IMR-90 (cell line): Measurements from ENCODE around the gene PIGC. TPM values are rescaled to one million over a fixed set of nuclear protein-coding genes. Genes with fewer than 3 reads are reported as not detected.
A peak's percentile ranks its signal among the peaks of the same experiment; 100 is the strongest.

ENCODE experiments used
- ATAC-seq: fragments of 200-7000 bp; cut with Tn5 transposase; 2 replicates; pipeline ENCODE4 v1.9.1; 2020; ENCODE audit warnings: low read depth, mild to moderate bottlenecking, moderate library complexity
- BruUV-seq: library from RNA; stranded (reverse); fragments of 400-500 nt; replicated peaks from 2 replicates; lab custom pipeline; 2021; lab: Mats Ljungman, UMichigan
- CTCF ChIA-PET: fragments of 300-600 bp; formaldehyde crosslinking; extraction: SDS; loops from one replicate; lab custom pipeline; 2021; ENCODE audit warnings: antibody characterized with exemption; lab: Yijun Ruan, JAX
- POLR2A ChIA-PET: fragments of 300-600 bp; sonication (Branson Sonifier 250); formaldehyde crosslinking; loops from one replicate; lab custom pipeline; 2022; ENCODE audit warnings: antibody characterized with exemption; ENCODE audit not compliant: unreplicated experiment; lab: Charles Lee
- DNase-seq: peaks from one replicate; pipeline ENCODE4 v3.0.0; 2013
- H2AFZ ChIP-seq: replicated peaks from 2 replicates; pipeline ENCODE3; 2013; ENCODE audit warnings: low read length, mild to moderate bottlenecking; ENCODE audit not compliant: poor library complexity
- H2AK5ac ChIP-seq: 2 replicates; pipeline ENCODE4 v1.6.1; 2013; ENCODE audit warnings: low read depth, low read length, inconsistent platforms
- H2AK9ac ChIP-seq: replicated peaks from 2 replicates; pipeline ENCODE3; 2013; ENCODE audit warnings: mild to moderate bottlenecking, low read depth, low read length, moderate library complexity; ENCODE audit not compliant: poor library complexity
- H2BK120ac ChIP-seq: 2 replicates; pipeline ENCODE4 v1.6.1; 2013; ENCODE audit warnings: low read depth, low read length, inconsistent platforms
- H2BK15ac ChIP-seq: 3 replicates; pipeline ENCODE4 v1.6.1; 2013; ENCODE audit warnings: low read depth, low read length, inconsistent platforms
- H2BK20ac ChIP-seq: 2 replicates; pipeline ENCODE4 v1.6.1; 2013; ENCODE audit warnings: low read depth, mild to moderate bottlenecking, inconsistent platforms, low read length, moderate library complexity
- H2BK5ac ChIP-seq: 2 replicates; pipeline ENCODE4 v1.6.1; 2013; ENCODE audit warnings: mild to moderate bottlenecking, low read depth, low read length, inconsistent platforms; ENCODE audit not compliant: poor library complexity, severe bottlenecking
- H3K14ac ChIP-seq: replicated peaks from 2 replicates; pipeline ENCODE4 v1.6.1; 2013; ENCODE audit warnings: low read depth, low read length, inconsistent platforms
- H3K18ac ChIP-seq: 2 replicates; pipeline ENCODE4 v1.6.1; 2013; ENCODE audit warnings: low read depth, low read length, control low read depth
- H3K23ac ChIP-seq: 2 replicates; pipeline ENCODE4 v1.6.1; 2013; ENCODE audit warnings: low read depth, low read length, inconsistent platforms
- H3K27ac ChIP-seq: 2 replicates; pipeline ENCODE4 v1.5.1; 2013; ENCODE audit warnings: mild to moderate bottlenecking, control low read depth, low read length; ENCODE audit not compliant: insufficient read depth
- H3K27me3 ChIP-seq: 2 replicates; pipeline ENCODE4 v1.6.1; 2013; ENCODE audit warnings: low read length; ENCODE audit not compliant: control insufficient read depth, insufficient read depth
- H3K36me3 ChIP-seq: 2 replicates; pipeline ENCODE4 v1.6.1; 2013; ENCODE audit warnings: low read length, mixed read lengths; ENCODE audit not compliant: control insufficient read depth, insufficient read depth
- H3K4ac ChIP-seq: 2 replicates; pipeline ENCODE4 v1.6.1; 2013; ENCODE audit warnings: low read depth, low read length, inconsistent platforms
- H3K4me1 ChIP-seq: 2 replicates; pipeline ENCODE4 v1.6.1; 2013; ENCODE audit warnings: low read length, mixed read lengths; ENCODE audit not compliant: control insufficient read depth, insufficient read depth
- H3K4me2 ChIP-seq: 2 replicates; pipeline ENCODE4 v1.6.1; 2013; ENCODE audit warnings: low read depth, mild to moderate bottlenecking, control low read depth, low read length, moderate library complexity
- H3K4me3 ChIP-seq: 2 replicates; pipeline ENCODE4 v1.5.1; 2013; ENCODE audit warnings: low read depth, mild to moderate bottlenecking, control low read depth, low read length, moderate library complexity; ENCODE audit not compliant: insufficient read depth
- H3K56ac ChIP-seq: 2 replicates; pipeline ENCODE4 v1.6.1; 2013; ENCODE audit warnings: low read length, inconsistent platforms; ENCODE audit not compliant: insufficient read depth; ENCODE audit errors: extremely low read depth
- H3K79me1 ChIP-seq, 2 experiments: 2 replicates each; pipeline ENCODE4 v1.6.1; 2013; ENCODE audit warnings: low read length in 2 of 2, inconsistent platforms in 1 of 2, low read depth in 1 of 2
- H3K9ac ChIP-seq: 2 replicates; pipeline ENCODE4 v1.6.1; 2013; ENCODE audit warnings: low read depth, low read length, control low read depth
- H3K9me1 ChIP-seq: 2 replicates; pipeline ENCODE4 v1.6.1; 2013; ENCODE audit warnings: low read length, inconsistent platforms; ENCODE audit not compliant: insufficient read depth
- H3K9me3 ChIP-seq: 2 replicates; pipeline ENCODE4 v1.6.1; 2013; ENCODE audit warnings: low read length; ENCODE audit not compliant: control insufficient read depth, insufficient read depth
- H4K20me1 ChIP-seq: 2 replicates; pipeline ENCODE4 v1.6.1; 2013; ENCODE audit warnings: low read length, inconsistent platforms; ENCODE audit not compliant: insufficient read depth
- H4K5ac ChIP-seq: 2 replicates; pipeline ENCODE4 v1.6.1; 2013; ENCODE audit warnings: mild to moderate bottlenecking, low read depth, low read length, control low read depth
- H4K8ac ChIP-seq, 2 experiments: 2 replicates each; pipeline ENCODE4 v1.6.1; 2013; ENCODE audit warnings: low read depth in 2 of 2, low read length in 2 of 2, control low read depth in 1 of 2, inconsistent platforms in 1 of 2
- H4K91ac ChIP-seq: 2 replicates; pipeline ENCODE4 v1.6.1; 2013; ENCODE audit warnings: low read depth, low read length, inconsistent platforms; ENCODE audit not compliant: insufficient read depth
- CEBPB ChIP-seq: IDR thresholded peaks from 2 replicates; pipeline ENCODE4 v1.6.1; 2012; ENCODE audit warnings: low read depth, low read length, improper control_type of control experiment
- ELK1 ChIP-seq: fragments of 150-350 bp; IDR thresholded peaks from 2 replicates; pipeline ENCODE4 v1.6.1; 2016; ENCODE audit warnings: low read depth, mild to moderate bottlenecking, low read length, moderate library complexity, borderline replicate concordance
- WGBS, 2 experiments: methylation state at CpG; one replicate each; pipeline versions ENCODE4 v1.1.5 to v1.1.7; 2013; ENCODE audit warnings: missing lambda C conversion rate in 2 of 2; ENCODE audit not compliant: insufficient read length in 1 of 2; ENCODE audit errors: extremely low coverage in 2 of 2; 5-methylcytosine and 5-hydroxymethylcytosine counted together
- dilution Hi-C: fragments of 300-500 bp; cut with HindIII; formaldehyde crosslinking; loops from one replicate; pipeline ENCODE4 v1.14.3; 2018; ENCODE audit warnings: low sequenced_read_pairs; ENCODE audit not compliant: unreplicated experiment
- in situ Hi-C: fragments of 300-500 bp; cut with MboI; formaldehyde crosslinking; loops from 3 replicates; pipeline ENCODE4 v1.14.3; 2019; ENCODE audit warnings: low sequenced_read_pairs, inconsistent platforms, mixed read lengths
- intact Hi-C: fragments of 100-400 bp; cut with micrococcal nuclease; formaldehyde crosslinking; loops from 2 replicates; pipeline ENCODE4 v1.10.0; 2022
- polyA plus RNA-seq, 3 experiments: library from polyadenylated mRNA; depleted of rRNA; stranded (reverse); fragments of >200 nt; gene quantifications; 2 replicates each; pipeline ENCODE4 v1.2.3, GENCODE V29; 2012; ENCODE audit warnings: low replicate concordance in 1 of 3
- total RNA-seq: library from RNA; depleted of rRNA; stranded (reverse); fragments of >200 nt; gene quantifications from 2 replicates; pipeline ENCODE4 v1.2.3, GENCODE V29; 2012

The PIGC gene
- total and polyA plus RNA-seq, 2 of the 4 experiments (the other 2 are of a cell fraction), result 14.9 to 15.8 TPM

- CTCF ChIA-PET, result no interaction called here
- Histone ChIP-seq H3K36me3 (no peaks in the 10 kb centered on the region), H3K27me3 (peaks cover 12% of the 10 kb centered on the region), H2AK5ac (no peak overlapping the region), H3K27ac (no peak overlapping the region), H3K14ac (no peak overlapping the region), H2BK15ac (no peak overlapping the region), H2BK5ac (no peak overlapping the region), H3K4me1 (no peaks in the 10 kb centered on the region), H3K9me3 (no peaks in the 10 kb centered on the region), H3K79me1 (no peaks in the 10 kb centered on the region), H4K20me1 (no peaks in the 10 kb centered on the region), H3K9ac (no peak overlapping the region), H2BK120ac (no peak overlapping the region), H2BK20ac (no peak overlapping the region), H3K23ac (no peak overlapping the region), H3K4ac (no peak overlapping the region), H3K4me2 (no peak overlapping the region), H3K18ac (no peak overlapping the region), H3K9me1 (no peaks in the 10 kb centered on the region), H3K4me3 (no peak overlapping the region), H4K91ac (no peak overlapping the region), H4K8ac (no peak overlapping the region), H4K5ac (no peak overlapping the region), H2AK9ac (no peak overlapping the region), H2AFZ (no peak overlapping the region), H3K56ac (no peak overlapping the region)
- DNase-seq, result no peak
- intact Hi-C loops (no loop called here), dilution Hi-C loops (no loop called here), in situ Hi-C loops (no loop called here)
- WGBS, 2 experiments, result no CpG with 5 or more reads among the region's 3 CpGs
- no TSS peak for BruUV-seq
- TF ChIP-seq ELK1 (no peak), CEBPB (0 out of 2 replicates have a peak, but pooled peaks have one; percentile 6)
- POLR2A ChIA-PET, result no interaction called here
- no peak for ATAC-seq
These were observed 25.8 kb upstream of the PIGC start for GRCh38 chr1:172469717-172470116.
